Measurements from ENCODE around the gene NCS1.

DNA sequence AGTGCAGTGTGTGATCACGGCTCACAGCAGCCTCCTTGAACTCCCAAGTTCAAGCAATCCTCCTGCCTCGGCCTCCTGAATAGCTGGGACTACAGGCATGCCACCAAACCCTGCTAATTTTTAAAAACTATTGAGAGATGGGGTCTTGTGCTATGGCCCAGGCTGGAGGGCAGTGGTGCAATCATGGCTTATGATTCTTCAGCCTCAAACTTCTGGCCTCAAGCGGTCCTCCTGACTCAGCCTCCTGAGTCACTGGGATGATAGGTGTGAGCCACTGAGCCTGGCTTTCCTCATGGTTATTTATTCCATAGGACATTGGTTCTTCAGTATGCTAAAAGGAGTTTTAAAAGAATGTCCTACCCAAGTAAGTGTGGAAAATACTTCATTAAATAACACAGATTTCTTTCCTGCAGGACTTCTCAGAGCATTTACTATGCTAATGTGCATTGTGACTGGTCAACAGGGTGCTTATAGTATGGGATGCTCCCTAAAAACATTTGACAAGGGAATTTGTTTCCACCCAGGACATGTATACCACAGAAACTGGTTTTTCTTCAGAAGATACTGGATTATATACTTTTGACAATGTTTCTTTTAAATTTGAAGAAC, 11.2 kb upstream of the NCS1 start:
- TF ChIP-seq, protein P1, sequence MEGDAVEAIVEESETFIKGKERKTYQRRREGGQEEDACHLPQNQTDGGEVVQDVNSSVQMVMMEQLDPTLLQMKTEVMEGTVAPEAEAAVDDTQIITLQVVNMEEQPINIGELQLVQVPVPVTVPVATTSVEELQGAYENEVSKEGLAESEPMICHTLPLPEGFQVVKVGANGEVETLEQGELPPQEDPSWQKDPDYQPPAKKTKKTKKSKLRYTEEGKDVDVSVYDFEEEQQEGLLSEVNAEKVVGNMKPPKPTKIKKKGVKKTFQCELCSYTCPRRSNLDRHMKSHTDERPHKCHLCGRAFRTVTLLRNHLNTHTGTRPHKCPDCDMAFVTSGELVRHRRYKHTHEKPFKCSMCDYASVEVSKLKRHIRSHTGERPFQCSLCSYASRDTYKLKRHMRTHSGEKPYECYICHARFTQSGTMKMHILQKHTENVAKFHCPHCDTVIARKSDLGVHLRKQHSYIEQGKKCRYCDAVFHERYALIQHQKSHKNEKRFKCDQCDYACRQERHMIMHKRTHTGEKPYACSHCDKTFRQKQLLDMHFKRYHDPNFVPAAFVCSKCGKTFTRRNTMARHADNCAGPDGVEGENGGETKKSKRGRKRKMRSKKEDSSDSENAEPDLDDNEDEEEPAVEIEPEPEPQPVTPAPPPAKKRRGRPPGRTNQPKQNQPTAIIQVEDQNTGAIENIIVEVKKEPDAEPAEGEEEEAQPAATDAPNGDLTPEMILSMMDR (IDR thresholded peaks at IDR 0.05 in 2 of 3, conservative IDR thresholded peaks at IDR 0.05 in 1 of 3; ENCODE audit: borderline replicate concordance in 1 of 3, insufficient read depth in 1 of 3, low read depth in 2 of 3, low read length in 2 of 3): no peak
- TF ChIP-seq EZH2phosphoT487 (IDR thresholded peaks at IDR 0.05; ENCODE audit: borderline replicate concordance): no peak
- TF ChIP-seq POLR2A (IDR thresholded peaks at IDR 0.05; ENCODE audit: borderline replicate concordance, extremely low read depth, insufficient read depth, insufficient read length): no peak
- TF ChIP-seq, protein P2, sequence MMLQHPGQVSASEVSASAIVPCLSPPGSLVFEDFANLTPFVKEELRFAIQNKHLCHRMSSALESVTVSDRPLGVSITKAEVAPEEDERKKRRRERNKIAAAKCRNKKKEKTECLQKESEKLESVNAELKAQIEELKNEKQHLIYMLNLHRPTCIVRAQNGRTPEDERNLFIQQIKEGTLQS (IDR thresholded peaks at IDR 0.05): no peak
- no peak for TF ChIP-seq SP1 (IDR thresholded peaks at IDR 0.05; ENCODE audit: low read depth)
